ENCODE data around the gene SORBS1.

The SORBS1 gene

GRCh38 chr10:95395947-95396449 is 165.2 kb downstream of the SORBS1 start:
- Histone ChIP-seq H3K9me3 (ENCODE audit: control insufficient read depth, insufficient read depth, low read depth, low read length) (no peaks in the 10 kb centered on the region), H3K4me1 (ENCODE audit: control insufficient read depth, insufficient read depth, low read length) (peaks cover 11% of the 10 kb centered on the region; the same call in 1 of the 2 replicates), H3K4me3 (ENCODE audit: low read depth, low read length) (no peak overlapping the region), H3K27ac (ENCODE audit: extremely low read depth, low read depth, low read length) (no peak overlapping the region), H3K36me3 (ENCODE audit: control insufficient read depth in 2 of 2, insufficient read depth in 1 of 2, low read length in 2 of 2) (no peaks in the 10 kb centered on the region)
- TF ChIP-seq AEBP2 (tag by site-specific recombination; IDR thresholded peaks at IDR 0.05; ENCODE audit: borderline replicate concordance) (no peak), ZIC2 (tag by site-specific recombination; IDR thresholded peaks at IDR 0.05) (peak; percentile 86)
- ChIA-PET POLR2A (no interaction called here), CTCF (interaction anchor here (0.7 to 1.2 kb wide), 2 partner anchors 21 to 34 kb away, joined by 3 to 7 read pairs; no protein-coding TSS in a partner anchor)

- no peaks in the 10 kb centered on the region for H3K9me3 ChIP-seq (ENCODE audit: control insufficient read depth, insufficient read depth, low read depth, low read length)
- H3K4me1 ChIP-seq (ENCODE audit: control insufficient read depth, insufficient read depth, low read length) = peaks cover 11% of the 10 kb centered on the region; the same call in 1 of the 2 replicates
- no peak overlapping the region for H3K27ac ChIP-seq (ENCODE audit: extremely low read depth, low read depth, low read length)
- H3K4me3 ChIP-seq (ENCODE audit: low read depth, low read length) = no peak overlapping the region
- no peak for TF ChIP-seq ZNF785 (tag by site-specific recombination; IDR thresholded peaks at IDR 0.05)
- no peak for TF ChIP-seq REPIN1 (tag by site-specific recombination; IDR thresholded peaks at IDR 0.05; ENCODE audit: low read depth)
- no peak for TF ChIP-seq ZNF623 (tag by site-specific recombination; IDR thresholded peaks at IDR 0.05)
- TF ChIP-seq ZNF473 (tag by site-specific recombination; IDR thresholded peaks at IDR 0.05) = no peak
- POLR2A ChIA-PET = no interaction called here
- H3K36me3 ChIP-seq (ENCODE audit: control insufficient read depth in 2 of 2, insufficient read depth in 1 of 2, low read length in 2 of 2) = no peaks in the 10 kb centered on the region
- CTCF ChIA-PET = interaction anchor here (0.6 to 1.5 kb wide), 3 partner anchors 8 to 13 kb away, joined by 3 to 5 read pairs (median 4); no protein-coding TSS in a partner anchor
Measured at GRCh38 chr10:95394161-95394880, 166.8 kb downstream of the SORBS1 start.

- H3K27ac ChIP-seq (ENCODE audit: extremely low read depth, low read depth, low read length) = no peak overlapping the region
- no peak overlapping the region for H3K4me3 ChIP-seq (ENCODE audit: low read depth, low read length)
- peaks cover 11% of the 10 kb centered on the region; the same call in 1 of the 2 replicates for H3K4me1 ChIP-seq (ENCODE audit: control insufficient read depth, insufficient read depth, low read length)
- no peaks in the 10 kb centered on the region for H3K36me3 ChIP-seq (ENCODE audit: control insufficient read depth in 2 of 2, insufficient read depth in 1 of 2, low read length in 2 of 2)
- H3K9me3 ChIP-seq (ENCODE audit: control insufficient read depth, insufficient read depth, low read depth, low read length) = no peaks in the 10 kb centered on the region
- POLR2A ChIA-PET = no interaction called here
- CTCF ChIA-PET = interaction anchor here (0.7 to 1.9 kb wide), 2 partner anchors 19 to 204 kb away, joined by 5 to 8 read pairs; no protein-coding TSS in a partner anchor
- TF ChIP-seq ZNF704 (tag by site-specific recombination; IDR thresholded peaks at IDR 0.05) = no peak
- TF ChIP-seq ZIC2 (tag by site-specific recombination; IDR thresholded peaks at IDR 0.05) = peak; percentile 66
Measured at GRCh38 chr10:95392681-95393164, 168.4 kb downstream of the SORBS1 start.

GRCh38 chr10:95392217-95392584 is 169.0 kb downstream of the SORBS1 start:
- ChIA-PET CTCF (interaction anchor here (0.6 to 1.9 kb wide), 5 partner anchors 16 to 510 kb away, joined by 3 to 8 read pairs (median 5); no protein-coding TSS in a partner anchor), POLR2A (interaction anchor here (0.6 kb wide), 1 partner anchor 181 kb away, joined by 3 read pairs; no protein-coding TSS in a partner anchor)
- H3K9me3 ChIP-seq (ENCODE audit: control insufficient read depth, insufficient read depth, low read depth, low read length) = no peaks in the 10 kb centered on the region
- no peak overlapping the region for H3K4me3 ChIP-seq (ENCODE audit: low read depth, low read length)
- TF ChIP-seq ZNF112 (tag by site-specific recombination; IDR thresholded peaks at IDR 0.05) (no peak), ZBTB17 (tag by site-specific recombination; IDR thresholded peaks at IDR 0.05) (peak; percentile 27; the same call in 1 of the 2 replicates)
- H3K36me3 ChIP-seq (ENCODE audit: control insufficient read depth in 2 of 2, insufficient read depth in 1 of 2, low read length in 2 of 2) = no peaks in the 10 kb centered on the region
- H3K4me1 ChIP-seq (ENCODE audit: control insufficient read depth, insufficient read depth, low read length) = peaks cover 11% of the 10 kb centered on the region; the same call in 1 of the 2 replicates
- no peak overlapping the region for H3K27ac ChIP-seq (ENCODE audit: extremely low read depth, low read depth, low read length)

Data from HEK293 (cell line).